ENCODE results near the gene PHLPP1. TPM values are rescaled to one million over a fixed set of nuclear protein-coding genes. Genes with fewer than 3 reads are reported as not detected.

The PHLPP1 gene
- total RNA-seq, 1 experiment from 2014 or later = 39.9 TPM

DNA sequence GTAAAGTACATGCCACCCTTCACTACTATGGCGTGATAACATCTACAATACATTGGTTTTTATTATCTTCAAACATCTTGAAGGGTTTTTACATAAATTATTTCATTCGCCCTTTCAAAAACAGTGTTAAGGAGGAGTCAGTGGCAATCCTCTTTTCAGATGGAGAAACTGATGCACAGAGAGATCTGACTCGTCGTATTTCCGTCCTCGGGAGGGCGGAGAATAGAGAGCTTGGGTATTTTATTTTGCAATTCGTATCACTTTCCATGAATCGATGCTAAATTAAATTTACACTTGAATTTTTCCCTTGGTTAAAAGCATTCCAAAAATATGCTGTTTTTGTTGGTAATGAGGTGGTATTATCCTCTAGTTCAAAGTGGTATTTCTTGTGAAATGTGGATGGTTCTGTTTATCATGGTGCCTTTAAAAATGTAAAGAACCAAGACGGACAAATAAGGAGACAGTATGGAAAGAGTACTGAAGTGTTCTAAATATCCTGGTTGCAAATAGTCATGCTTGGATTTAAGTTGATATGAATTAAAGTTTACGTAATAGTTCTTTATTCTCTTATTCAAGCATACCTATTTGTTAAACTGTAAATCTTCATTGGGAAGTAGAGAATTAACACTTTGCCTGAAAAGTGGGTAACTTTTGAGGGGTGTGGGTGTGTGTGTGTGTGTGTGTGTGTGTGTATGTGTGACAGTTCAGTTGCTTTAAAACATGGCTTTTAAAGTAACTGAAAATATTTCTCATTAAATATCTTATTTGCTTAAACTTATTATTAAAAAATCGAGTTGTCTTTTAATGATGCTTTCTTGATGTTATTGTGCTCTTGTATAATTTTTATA is 5.6 kb downstream of the PHLPP1 start:
- H3K27ac ChIP-seq (ENCODE audit: insufficient read length, low read depth, low read length) = no peak overlapping the region
- no peak overlapping the region for H2BK20ac ChIP-seq (ENCODE audit: low read depth, low read length, poor library complexity, severe bottlenecking)
- Mint-ChIP-seq H3K4me1 (peaks cover 61 to 65% of the 10 kb centered on the region in 2 experiments), H3K36me3 (ENCODE audit: insufficient read depth in 1 of 3, low read depth in 3 of 3) (peaks cover 0 to 13% (median 11%) of the 10 kb centered on the region in 3 experiments; a peak in 5 of 7 replicates), H3K4me3 (peak overlapping the region; percentile 32 to 71), H3K27ac (peak overlapping the region; percentile 5 to 76 (median 75); a peak in 4 of 7 replicates), H3K27me3 (ENCODE audit: low read depth) (no peaks in the 10 kb centered on the region), H3K9me3 (no peaks in the 10 kb centered on the region; a peak in 2 of 5 replicates)
- no peak overlapping the region for H3K23ac ChIP-seq (ENCODE audit: insufficient read length, low read depth, low read length)
- H3K4ac ChIP-seq (ENCODE audit: low read depth, low read length) = no peak overlapping the region
- H3K4me1 ChIP-seq (ENCODE audit: insufficient read depth, low read length) = peaks cover 7% of the 10 kb centered on the region; the same call in 1 of the 2 replicates
- no peak overlapping the region for H2BK12ac ChIP-seq (ENCODE audit: insufficient read length, low read depth, low read length)
- no peak overlapping the region for H2BK120ac ChIP-seq (ENCODE audit: low read depth, low read length, poor library complexity, severe bottlenecking)
- H3K79me1 ChIP-seq (ENCODE audit: insufficient read depth, low read depth, low read length, poor library complexity, severe bottlenecking) = no peaks in the 10 kb centered on the region
- no peak overlapping the region for H3K56ac ChIP-seq (ENCODE audit: insufficient read length, low read depth, low read length)
- H4K91ac ChIP-seq (ENCODE audit: insufficient read length, low read depth, low read length) = no peak overlapping the region
- H4K20me1 ChIP-seq (ENCODE audit: control insufficient read depth, insufficient read depth, insufficient read length) = no peaks in the 10 kb centered on the region
- no peak overlapping the region for H2AFZ ChIP-seq (ENCODE audit: low read length)
- H3K27me3 ChIP-seq (ENCODE audit: insufficient read depth, low read length) = no peaks in the 10 kb centered on the region
- H4K5ac ChIP-seq (ENCODE audit: insufficient read length, low read depth, low read length) = no peak overlapping the region
- no peak overlapping the region for H3T11ph ChIP-seq (ENCODE audit: low read length)
- no peaks in the 10 kb centered on the region for H3K9me3 ChIP-seq (ENCODE audit: control insufficient read depth, low read depth, low read length)
- H2BK5ac ChIP-seq (ENCODE audit: insufficient read length, low read length) = no peak overlapping the region
- no peak overlapping the region for H2AK5ac ChIP-seq (ENCODE audit: insufficient read length, low read length)
- no peak overlapping the region for H3K18ac ChIP-seq (ENCODE audit: insufficient read length, low read depth, low read length)
- no CpG with 5 or more reads among the region's 12 CpGs for WGBS (ENCODE audit: extremely low coverage, insufficient read length, low lambda C conversion rate)
- H3K23me2 ChIP-seq (ENCODE audit: insufficient read length, low read depth, low read length, poor library complexity, severe bottlenecking) = peaks cover 3% of the 10 kb centered on the region
- no peak overlapping the region for H3K9ac ChIP-seq (ENCODE audit: extremely low read depth, insufficient read length, low read length)
- peaks cover 61% of the 10 kb centered on the region for H3K79me2 ChIP-seq (ENCODE audit: insufficient read depth, low read length)
- H3K14ac ChIP-seq (ENCODE audit: insufficient read depth, low read length) = no peak overlapping the region
- peak overlapping the region; percentile 77 for H3K4me2 ChIP-seq (ENCODE audit: insufficient read depth, insufficient read length, low read length)
- no peak for DNase-seq
- H4K8ac ChIP-seq (replicated peaks; ENCODE audit: insufficient read length, low read depth, low read length) = no peak overlapping the region
- H2BK15ac ChIP-seq (ENCODE audit: low read depth, low read length) = no peak overlapping the region
- TF ChIP-seq, protein P1, sequence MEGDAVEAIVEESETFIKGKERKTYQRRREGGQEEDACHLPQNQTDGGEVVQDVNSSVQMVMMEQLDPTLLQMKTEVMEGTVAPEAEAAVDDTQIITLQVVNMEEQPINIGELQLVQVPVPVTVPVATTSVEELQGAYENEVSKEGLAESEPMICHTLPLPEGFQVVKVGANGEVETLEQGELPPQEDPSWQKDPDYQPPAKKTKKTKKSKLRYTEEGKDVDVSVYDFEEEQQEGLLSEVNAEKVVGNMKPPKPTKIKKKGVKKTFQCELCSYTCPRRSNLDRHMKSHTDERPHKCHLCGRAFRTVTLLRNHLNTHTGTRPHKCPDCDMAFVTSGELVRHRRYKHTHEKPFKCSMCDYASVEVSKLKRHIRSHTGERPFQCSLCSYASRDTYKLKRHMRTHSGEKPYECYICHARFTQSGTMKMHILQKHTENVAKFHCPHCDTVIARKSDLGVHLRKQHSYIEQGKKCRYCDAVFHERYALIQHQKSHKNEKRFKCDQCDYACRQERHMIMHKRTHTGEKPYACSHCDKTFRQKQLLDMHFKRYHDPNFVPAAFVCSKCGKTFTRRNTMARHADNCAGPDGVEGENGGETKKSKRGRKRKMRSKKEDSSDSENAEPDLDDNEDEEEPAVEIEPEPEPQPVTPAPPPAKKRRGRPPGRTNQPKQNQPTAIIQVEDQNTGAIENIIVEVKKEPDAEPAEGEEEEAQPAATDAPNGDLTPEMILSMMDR (conservative IDR thresholded peaks at IDR 0.05) = no peak

Data from H9 (cell line).